ENCODE data around the gene PAXIP1.
A peak's percentile ranks its signal among the peaks of the same experiment; 100 is the strongest.
"Not testable (repeated sequence)": the region's sequence is repeated elsewhere in the genome, so short reads cannot be mapped to it uniquely, and the experiment has no call there.

The PAXIP1 gene

GRCh38 chr7:155003092-155003375 lies at the start of gene PAXIP1:
Gene PAXIP1 (minus strand): TSS chr7:155003124. CDS start chr7:155002929, 195 bp downstream.
- no peak for DNase-seq (ENCODE audit: low read depth)

- no peak for DNase-seq (ENCODE audit: low read depth)
Measured at GRCh38 chr7:155051355-155051754, 48.4 kb upstream of the PAXIP1 start.

GRCh38 chr7:155048006-155048405 lies 45.1 kb upstream of the PAXIP1 start:
- no peak for DNase-seq (ENCODE audit: low read depth)

GRCh38 chr7:155043756-155044155 lies 40.8 kb upstream of the PAXIP1 start:
- no peak for DNase-seq (ENCODE audit: low read depth)

- DNase-seq (ENCODE audit: low read depth) = no peak
Measured at GRCh38 chr7:155038335-155038734, 35.4 kb upstream of the PAXIP1 start.

GRCh38 chr7:155034495-155034894 lies 31.6 kb upstream of the PAXIP1 start:
- not testable (repeated sequence) for DNase-seq (ENCODE audit: low read depth)

GRCh38 chr7:155032978-155033377 lies 30.1 kb upstream of the PAXIP1 start:
- DNase-seq (ENCODE audit: low read depth) = no peak

GRCh38 chr7:155027879-155028278 lies 25.0 kb upstream of the PAXIP1 start:
- DNase-seq (ENCODE audit: low read depth) = no peak

- DNase-seq (ENCODE audit: low read depth) = no peak
Measured at GRCh38 chr7:155021699-155022145, 18.8 kb upstream of the PAXIP1 start.

- DNase-seq (ENCODE audit: low read depth) = no peak
Measured at GRCh38 chr7:155020996-155021395, 18.1 kb upstream of the PAXIP1 start.

GRCh38 chr7:155017834-155018233 lies 14.9 kb upstream of the PAXIP1 start:
- no peak for DNase-seq (ENCODE audit: low read depth)

GRCh38 chr7:155011086-155011485 lies 8.2 kb upstream of the PAXIP1 start:
- no peak for DNase-seq (ENCODE audit: low read depth)

- no peak for DNase-seq (ENCODE audit: low read depth)
Measured at GRCh38 chr7:155009570-155010157, 6.7 kb upstream of the PAXIP1 start.

- DNase-seq (ENCODE audit: low read depth) = no peak
Measured at GRCh38 chr7:155007947-155008346, 5.0 kb upstream of the PAXIP1 start.

GRCh38 chr7:155003376-155004214 lies 671 bp upstream of the PAXIP1 start:
- DNase-seq (ENCODE audit: low read depth) = peak; percentile 83

GRCh38 chr7:155002411-155003091 lies 373 bp downstream of the PAXIP1 start:
- DNase-seq (ENCODE audit: low read depth) = peak; percentile 56

GRCh38 chr7:155001756-155002410 lies 1.0 kb downstream of the PAXIP1 start:
- no peak for DNase-seq (ENCODE audit: low read depth)

- DNase-seq (ENCODE audit: low read depth) = no peak
Measured at GRCh38 chr7:155000795-155001194, 2.1 kb downstream of the PAXIP1 start.

GRCh38 chr7:154998481-154998880 lies 4.4 kb downstream of the PAXIP1 start:
- no peak for DNase-seq (ENCODE audit: low read depth)

GRCh38 chr7:154997840-154998370 lies 5.0 kb downstream of the PAXIP1 start:
- no peak for DNase-seq (ENCODE audit: low read depth)

GRCh38 chr7:154996756-154997155 lies 6.2 kb downstream of the PAXIP1 start:
- DNase-seq (ENCODE audit: low read depth) = no peak

GRCh38 chr7:154996101-154996500 lies 6.8 kb downstream of the PAXIP1 start:
- DNase-seq (ENCODE audit: low read depth) = no peak
